GM21381 (cell line): Measurements from ENCODE around the gene UNC119B.
"Not testable (repeated sequence)": the region's sequence is repeated elsewhere in the genome, so short reads cannot be mapped to it uniquely, and the experiment has no call there.

ENCODE experiments used
- ATAC-seq: cut with Tn5 transposase; IDR thresholded peaks from one replicate; pipeline ENCODE4 v1.9.1; 2021; ENCODE audit warnings: mild to moderate bottlenecking, moderate library complexity; ENCODE audit not compliant: unreplicated experiment

The UNC119B gene

DNA sequence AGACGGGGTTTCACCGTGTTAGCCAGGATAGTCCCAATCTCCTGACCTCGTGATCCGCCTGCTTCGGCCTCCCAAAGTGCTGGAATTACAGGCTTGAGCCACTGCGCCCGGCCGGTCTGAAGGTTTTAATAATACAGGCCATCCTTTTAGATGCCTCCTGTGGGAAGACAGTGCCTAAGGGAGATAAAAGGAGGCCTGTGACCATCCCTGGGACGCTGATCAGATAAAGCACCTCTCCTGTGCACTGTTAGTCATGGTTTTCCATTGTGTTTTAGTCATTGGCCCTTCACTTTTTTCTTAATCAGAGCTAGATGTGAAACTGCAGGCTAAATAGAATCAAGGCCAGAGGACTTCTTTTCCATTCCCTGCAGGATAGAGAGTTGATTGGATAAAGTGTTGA, 7.8 kb downstream of the UNC119B start:
- ATAC-seq = no peak

- ATAC-seq = no peak
These were observed 8.8 kb downstream of the UNC119B start for GRCh38 chr12:120719072-120719471.

- ATAC-seq = no peak
These were observed 9.4 kb downstream of the UNC119B start for GRCh38 chr12:120719496-120720233.

- ATAC-seq = no peak
These were observed 10.2 kb downstream of the UNC119B start for GRCh38 chr12:120720234-120720986.

DNA sequence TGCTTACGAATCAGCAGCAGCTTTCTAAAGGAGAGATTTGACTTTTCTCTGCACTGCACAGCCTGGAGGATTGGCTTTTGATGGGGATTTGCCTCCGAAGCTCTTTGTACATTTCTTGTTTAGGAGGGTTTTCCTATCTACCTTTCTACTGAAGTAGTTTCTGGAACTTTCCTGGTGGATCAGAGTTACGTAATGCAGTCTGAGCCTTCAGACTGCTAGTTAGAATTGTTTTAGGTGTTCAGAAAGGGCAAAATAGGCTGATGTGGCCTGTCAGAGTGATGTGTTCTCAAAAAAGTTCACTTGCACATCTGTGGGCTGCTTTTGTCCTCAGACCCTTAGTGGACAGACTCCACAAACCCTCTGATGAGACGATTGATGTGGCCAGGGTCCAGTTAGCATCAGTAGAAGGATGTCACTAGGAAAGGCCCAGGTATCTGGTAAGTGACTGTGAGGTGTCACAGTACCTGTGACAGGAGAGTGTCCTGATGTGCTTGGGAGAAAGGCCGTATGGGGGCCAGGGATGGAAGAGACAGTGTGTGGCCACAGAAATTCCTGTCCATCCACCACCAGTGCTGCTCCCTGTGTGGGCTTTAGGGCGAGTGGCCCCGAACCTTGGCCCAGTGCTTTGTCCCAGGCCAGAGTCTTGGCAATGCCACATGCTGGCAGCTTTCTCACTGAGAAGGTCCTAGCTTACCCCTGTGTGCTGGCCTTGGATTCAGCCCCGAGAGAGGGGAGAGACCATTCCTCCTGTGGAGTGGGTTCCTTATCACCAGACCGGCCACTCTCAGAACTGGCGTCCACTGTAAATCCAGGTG, 10.9 kb downstream of the UNC119B start:
- ATAC-seq = no peak

- ATAC-seq = no peak
These were observed 11.6 kb downstream of the UNC119B start for GRCh38 chr12:120721866-120722265.

GRCh38 chr12:120722784-120723183, 12.5 kb downstream of the UNC119B start:
- no peak for ATAC-seq

DNA sequence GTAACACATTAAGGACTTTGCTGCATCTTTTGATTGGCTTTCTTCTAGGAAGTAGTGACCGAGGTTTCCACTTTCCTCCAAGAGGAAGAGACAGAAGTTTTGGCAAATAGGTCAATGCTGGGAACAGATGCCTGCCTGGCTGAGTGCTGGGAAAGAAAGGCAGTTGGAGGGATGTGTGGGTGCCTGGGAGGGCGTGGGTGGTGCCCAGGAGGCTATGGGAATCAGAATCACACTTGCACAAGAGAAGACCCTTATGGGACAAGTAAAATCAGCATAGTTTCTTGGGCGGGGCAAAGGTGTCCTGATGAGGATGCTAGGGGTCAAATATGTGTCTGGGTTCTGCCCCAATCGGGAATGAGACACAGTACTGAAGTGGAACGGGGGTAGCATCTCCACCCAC, 14.5 kb downstream of the UNC119B start:
- ATAC-seq = no peak

DNA sequence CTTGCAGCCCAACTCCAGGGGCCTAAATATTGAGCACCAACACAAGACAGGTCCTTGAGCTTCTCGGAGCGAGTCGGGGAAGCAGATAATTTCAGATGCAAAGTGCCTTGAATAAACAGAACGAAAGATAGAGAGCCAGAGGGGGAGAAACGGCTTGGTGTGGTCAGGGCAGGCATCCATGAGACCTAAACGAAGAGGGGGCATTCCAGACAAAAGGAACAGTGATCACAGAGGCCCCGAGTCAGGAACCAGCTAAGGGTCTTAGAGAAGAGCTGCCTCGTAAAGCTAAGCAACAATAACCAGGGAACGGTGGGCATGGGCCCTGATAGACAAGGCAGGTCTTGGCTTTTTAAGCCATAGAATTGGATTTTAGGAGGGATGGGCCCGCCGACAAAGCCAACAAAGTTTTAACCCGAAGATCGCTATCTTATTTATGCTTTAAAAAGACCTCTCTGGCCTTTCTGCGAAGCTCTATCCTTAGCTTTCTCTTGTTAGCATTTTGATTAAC, 14.9 kb downstream of the UNC119B start:
- ATAC-seq = peak; percentile 2

DNA sequence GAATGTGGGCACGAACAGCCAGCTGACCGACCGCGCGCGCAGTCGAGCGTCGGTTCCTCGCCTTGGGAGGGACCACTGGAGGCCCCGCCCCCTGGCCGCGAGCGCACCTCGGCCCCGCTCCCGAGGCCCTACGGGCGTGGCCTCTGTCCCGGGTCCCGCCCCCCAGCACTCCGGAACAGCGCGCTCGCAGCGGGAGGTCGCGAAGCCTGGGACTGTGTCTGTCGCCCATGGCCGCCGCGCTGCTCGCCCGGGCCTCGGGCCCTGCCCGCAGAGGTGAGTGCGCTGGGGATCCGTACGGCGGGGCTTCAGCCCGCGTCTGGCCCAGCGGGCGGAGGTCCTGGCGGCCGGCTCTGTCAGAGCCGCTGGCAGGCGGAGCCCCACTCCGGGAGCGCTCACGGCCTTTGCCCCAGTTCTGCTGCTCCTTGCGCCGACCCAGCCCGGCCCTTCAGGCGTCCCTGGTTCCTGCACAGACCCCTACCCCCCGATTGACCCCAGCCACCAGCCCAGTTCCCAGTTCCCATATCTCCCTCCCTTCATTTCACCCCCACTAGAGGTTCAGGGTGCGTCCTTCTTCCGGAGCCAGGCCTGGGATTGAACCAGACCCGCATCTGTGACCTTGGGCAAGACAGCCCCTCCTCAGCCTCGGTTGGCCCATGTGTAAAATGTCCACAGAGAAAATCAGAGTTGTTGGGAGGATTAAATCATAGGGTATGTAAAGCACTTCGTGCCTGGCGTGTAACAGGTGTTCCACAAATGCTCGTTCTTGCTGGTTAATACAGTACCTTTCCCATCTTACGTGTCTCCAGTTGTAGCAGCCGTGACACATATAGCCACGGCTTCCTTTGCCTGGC, 15.6 kb downstream of the UNC119B start, which contains the start of gene ACADS:
TSS of gene ACADS (plus strand) at position 168 of the 851 bp plus-strand sequence. CDS start at position 228, 60 bp downstream.
- ATAC-seq = peak; percentile 98

- ATAC-seq = no peak
These were observed 16.2 kb downstream of the UNC119B start for GRCh38 chr12:120726510-120726793.

DNA sequence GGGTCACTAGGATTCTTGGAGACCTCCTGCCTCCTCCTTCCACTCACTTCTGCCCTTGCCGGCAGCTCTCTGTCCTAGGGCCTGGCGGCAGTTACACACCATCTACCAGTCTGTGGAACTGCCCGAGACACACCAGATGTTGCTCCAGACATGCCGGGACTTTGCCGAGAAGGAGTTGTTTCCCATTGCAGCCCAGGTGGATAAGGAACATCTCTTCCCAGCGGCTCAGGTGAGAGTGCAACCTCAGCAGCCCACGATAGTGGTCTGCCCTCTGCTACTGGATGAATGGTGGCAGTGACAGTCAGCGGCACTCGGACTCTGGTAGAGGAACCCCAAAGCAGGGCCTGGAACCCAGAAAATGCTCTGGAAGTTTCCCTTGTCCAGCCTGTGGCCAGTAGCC, 16.7 kb downstream of the UNC119B start:
- no peak for ATAC-seq

- ATAC-seq = not testable (repeated sequence)
These were observed 21.9 kb downstream of the UNC119B start for GRCh38 chr12:120732198-120732597.

DNA sequence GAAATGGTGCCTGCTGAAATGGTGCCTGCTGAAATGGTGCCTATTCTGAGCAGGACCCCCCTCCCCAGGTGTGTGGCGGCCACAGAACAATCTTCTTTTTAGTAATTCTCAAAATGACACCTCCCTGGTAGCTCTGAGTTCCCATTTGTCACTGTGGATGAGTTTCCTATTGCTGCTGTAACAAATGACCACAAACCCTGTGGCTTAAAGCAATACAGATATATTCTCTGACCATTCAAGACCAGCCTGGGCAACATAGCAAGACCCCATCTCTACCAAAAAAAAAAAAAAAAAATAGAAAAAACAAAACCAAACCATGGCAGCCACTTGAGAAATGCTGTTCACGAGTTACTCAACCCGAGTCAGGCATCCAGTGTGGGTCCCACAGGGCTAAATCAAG, 23.3 kb downstream of the UNC119B start:
- no peak for ATAC-seq

GRCh38 chr12:120734210-120734609, 24.0 kb downstream of the UNC119B start:
- no peak for ATAC-seq

DNA sequence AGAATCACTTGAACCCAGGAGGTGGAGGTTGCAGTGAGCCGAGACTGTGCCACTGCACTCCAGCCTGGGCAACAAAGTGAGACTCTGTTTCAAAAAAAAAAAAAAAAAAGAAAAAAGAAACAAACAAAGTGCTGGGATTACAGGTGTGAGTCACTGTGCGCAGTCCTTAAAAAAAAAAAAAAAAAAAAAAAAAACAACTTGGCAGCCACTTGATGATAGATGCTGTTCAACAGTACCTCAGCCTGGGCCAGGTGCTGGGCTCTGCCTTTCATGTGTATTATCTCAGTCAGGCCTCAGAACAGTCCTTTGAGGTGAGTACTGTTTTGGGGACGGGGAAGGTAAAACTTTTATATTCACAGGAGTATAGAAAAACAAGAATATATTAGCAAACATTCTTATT, 24.9 kb downstream of the UNC119B start:
- ATAC-seq = no peak

GRCh38 chr12:120736404-120737331, 26.4 kb downstream of the UNC119B start:
- no peak for ATAC-seq

- ATAC-seq = no peak
These were observed 27.4 kb downstream of the UNC119B start for GRCh38 chr12:120737557-120738251.
